Astrocyte (in vitro differentiated cells and primary cell): ENCODE measurements around the gene VSIG2. TPM values are rescaled to one million over a fixed set of nuclear protein-coding genes. Genes with fewer than 3 reads are reported as not detected.
A peak's percentile ranks its signal among the peaks of the same experiment; 100 is the strongest.

Source experiments
- DNase-seq: peaks from one replicate; pipeline ENCODE4 v3.0.0-alpha.2; 2010; ENCODE audit warnings: low read depth
- FAIRE-seq: peaks from 2 replicates; lab custom pipeline; 2011; peaks lifted over from hg19 to GRCh38; lab: Jason Lieb, UNC
- H2AFZ ChIP-seq: 2 replicates; pipeline ENCODE4 v1.6.0; 2012; ENCODE audit warnings: low read depth, low read length, inconsistent platforms
- H3K27ac ChIP-seq: 2 replicates; pipeline ENCODE4 v1.5.1; 2011; ENCODE audit warnings: low read depth, low read length, inconsistent platforms
- H3K27me3 ChIP-seq: 2 replicates; pipeline ENCODE4 v1.6.0; 2011; ENCODE audit warnings: low read length, inconsistent platforms; ENCODE audit not compliant: insufficient read depth
- H3K36me3 ChIP-seq: 2 replicates; pipeline ENCODE4 v1.5.1; 2011; ENCODE audit warnings: low read length, inconsistent platforms; ENCODE audit not compliant: insufficient read depth
- H3K4me1 ChIP-seq: 2 replicates; pipeline ENCODE4 v1.5.1; 2011; ENCODE audit warnings: low read length, inconsistent platforms; ENCODE audit not compliant: insufficient read depth
- H3K4me2 ChIP-seq: 2 replicates; pipeline ENCODE4 v1.6.0; 2012; ENCODE audit warnings: low read length, inconsistent platforms
- H3K4me3 ChIP-seq: 2 replicates; pipeline ENCODE4 v1.5.1; 2011; ENCODE audit warnings: low read depth, mild to moderate bottlenecking, low read length, inconsistent platforms; ENCODE audit not compliant: insufficient read depth
- H3K79me2 ChIP-seq: 2 replicates; pipeline ENCODE4 v1.6.0; 2012; ENCODE audit warnings: mild to moderate bottlenecking, low read length, inconsistent platforms; ENCODE audit not compliant: insufficient read depth
- H3K9ac ChIP-seq: 2 replicates; pipeline ENCODE4 v1.6.0; 2012; ENCODE audit warnings: mild to moderate bottlenecking, low read length, inconsistent platforms
- H3K9me3 ChIP-seq: 2 replicates; pipeline ENCODE4 v1.5.1; 2012; ENCODE audit warnings: low read depth, mild to moderate bottlenecking, low read length, inconsistent platforms; ENCODE audit not compliant: insufficient read depth
- H4K20me1 ChIP-seq: 2 replicates; pipeline ENCODE4 v1.6.0; 2012; ENCODE audit warnings: low read length, inconsistent platforms; ENCODE audit not compliant: insufficient read depth
- H3K27ac Mint-ChIP-seq: one replicate; pipeline ENCODE4 v1.8.0; 2021; ENCODE audit warnings: mild to moderate bottlenecking, mixed read lengths; ENCODE audit not compliant: unreplicated experiment
- H3K27me3 Mint-ChIP-seq: one replicate; pipeline ENCODE4 v1.8.0; 2021; ENCODE audit warnings: low read depth, mixed read lengths; ENCODE audit not compliant: unreplicated experiment
- H3K36me3 Mint-ChIP-seq: one replicate; pipeline ENCODE4 v1.8.0; 2021; ENCODE audit warnings: low read depth, mixed read lengths; ENCODE audit not compliant: unreplicated experiment
- H3K4me1 Mint-ChIP-seq: one replicate; pipeline ENCODE4 v1.8.0; 2021; ENCODE audit warnings: low read depth, mixed read lengths; ENCODE audit not compliant: unreplicated experiment
- H3K4me3 Mint-ChIP-seq: one replicate; pipeline ENCODE4 v1.8.0; 2021; ENCODE audit warnings: mild to moderate bottlenecking, moderate library complexity, mixed read lengths; ENCODE audit not compliant: unreplicated experiment
- H3K9me3 Mint-ChIP-seq: one replicate; pipeline ENCODE4 v1.8.0; 2021; ENCODE audit warnings: mild to moderate bottlenecking, mixed read lengths; ENCODE audit not compliant: unreplicated experiment
- EZH2 ChIP-seq: IDR thresholded peaks from 2 replicates; pipeline ENCODE4 v1.6.1; 2012; ENCODE audit warnings: mild to moderate bottlenecking, low read length, inconsistent platforms; ENCODE audit not compliant: insufficient read depth
- total RNA-seq: library from RNA; stranded (reverse); gene quantifications from 2 replicates; pipeline ENCODE4 v1.2.1, GENCODE V29; 2021
- TF ChIP-seq, protein P1 (sequence below): IDR thresholded peaks from 2 replicates; pipeline ENCODE4 v1.5.1; 2011; ENCODE audit warnings: low read depth, mild to moderate bottlenecking, inconsistent platforms, low read length, moderate library complexity; ENCODE audit not compliant: insufficient read depth

The VSIG2 gene
- total RNA-seq, 1 donor from 2014 or later = 0.18 TPM

DNA sequence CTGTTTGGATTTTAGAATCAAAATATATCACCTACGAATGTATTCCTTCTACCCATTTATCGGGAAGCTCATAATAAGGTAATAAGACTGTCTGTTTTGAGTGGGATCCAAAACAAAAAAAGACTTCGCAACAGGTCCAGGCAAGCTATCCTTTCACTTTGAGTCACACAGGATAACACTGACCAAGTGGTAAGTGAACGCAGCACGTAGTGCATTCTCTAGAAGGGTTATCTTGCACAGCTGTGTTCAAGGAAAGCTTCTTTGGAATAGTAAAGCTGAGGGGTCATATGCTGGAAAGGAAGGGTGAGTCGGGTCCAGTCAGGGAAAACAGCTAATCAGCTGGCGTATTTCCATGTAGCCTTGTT, 34.7 kb downstream of the VSIG2 start:
- peaks cover 26% of the 10 kb centered on the region for H3K4me1 Mint-ChIP-seq
- H3K4me3 ChIP-seq = peak overlapping the region; percentile 54
- no peak overlapping the region for H3K27ac ChIP-seq
- H3K4me3 Mint-ChIP-seq = peak overlapping the region; percentile 77
- H3K9ac ChIP-seq = peak overlapping the region; percentile 10
- DNase-seq = no peak
- no peaks in the 10 kb centered on the region for H4K20me1 ChIP-seq
- peaks cover 16% of the 10 kb centered on the region for H3K4me1 ChIP-seq
- peaks cover 2% of the 10 kb centered on the region for H3K36me3 Mint-ChIP-seq
- H3K27ac Mint-ChIP-seq = no peak overlapping the region
- no peak for FAIRE-seq
- peaks cover 3% of the 10 kb centered on the region for H3K9me3 Mint-ChIP-seq
- no peak overlapping the region for H2AFZ ChIP-seq
- peaks cover 20% of the 10 kb centered on the region for H3K27me3 ChIP-seq
- TF ChIP-seq, protein P1, sequence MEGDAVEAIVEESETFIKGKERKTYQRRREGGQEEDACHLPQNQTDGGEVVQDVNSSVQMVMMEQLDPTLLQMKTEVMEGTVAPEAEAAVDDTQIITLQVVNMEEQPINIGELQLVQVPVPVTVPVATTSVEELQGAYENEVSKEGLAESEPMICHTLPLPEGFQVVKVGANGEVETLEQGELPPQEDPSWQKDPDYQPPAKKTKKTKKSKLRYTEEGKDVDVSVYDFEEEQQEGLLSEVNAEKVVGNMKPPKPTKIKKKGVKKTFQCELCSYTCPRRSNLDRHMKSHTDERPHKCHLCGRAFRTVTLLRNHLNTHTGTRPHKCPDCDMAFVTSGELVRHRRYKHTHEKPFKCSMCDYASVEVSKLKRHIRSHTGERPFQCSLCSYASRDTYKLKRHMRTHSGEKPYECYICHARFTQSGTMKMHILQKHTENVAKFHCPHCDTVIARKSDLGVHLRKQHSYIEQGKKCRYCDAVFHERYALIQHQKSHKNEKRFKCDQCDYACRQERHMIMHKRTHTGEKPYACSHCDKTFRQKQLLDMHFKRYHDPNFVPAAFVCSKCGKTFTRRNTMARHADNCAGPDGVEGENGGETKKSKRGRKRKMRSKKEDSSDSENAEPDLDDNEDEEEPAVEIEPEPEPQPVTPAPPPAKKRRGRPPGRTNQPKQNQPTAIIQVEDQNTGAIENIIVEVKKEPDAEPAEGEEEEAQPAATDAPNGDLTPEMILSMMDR = no peak
- TF ChIP-seq EZH2 = no peak
- H3K4me2 ChIP-seq = peak overlapping the region; percentile 95
- H3K9me3 ChIP-seq = no peaks in the 10 kb centered on the region
- H3K27me3 Mint-ChIP-seq = peaks cover 49% of the 10 kb centered on the region
- no peaks in the 10 kb centered on the region for H3K79me2 ChIP-seq
- no peaks in the 10 kb centered on the region for H3K36me3 ChIP-seq

DNA sequence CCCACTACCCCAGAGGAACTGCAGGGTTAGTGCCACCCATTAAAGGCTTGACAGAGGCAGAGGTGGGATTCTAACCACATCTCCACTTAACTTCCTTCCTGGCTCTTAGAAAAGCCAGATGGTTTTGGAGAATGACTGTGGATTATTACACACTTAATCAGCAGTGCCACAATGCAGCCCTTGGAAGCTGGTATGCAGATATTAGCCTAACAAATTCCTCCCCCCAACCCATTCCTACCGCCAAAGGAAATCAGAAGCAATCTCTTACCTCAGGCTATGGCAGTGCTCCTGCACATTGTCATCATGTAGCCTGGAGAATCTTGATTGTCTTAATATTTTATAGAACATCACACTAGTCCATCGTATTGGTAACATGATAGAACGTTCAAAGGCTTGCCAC, 35.5 kb downstream of the VSIG2 start:
- Mint-ChIP-seq H3K27me3 (peaks cover 44% of the 10 kb centered on the region), H3K36me3 (peaks cover 2% of the 10 kb centered on the region), H3K9me3 (peaks cover 3% of the 10 kb centered on the region), H3K4me3 (no peak overlapping the region), H3K27ac (peak overlapping the region; percentile 26), H3K4me1 (peaks cover 23% of the 10 kb centered on the region)
- no peak for TF ChIP-seq EZH2
- TF ChIP-seq, protein P1 = no peak
- Histone ChIP-seq H3K9me3 (no peaks in the 10 kb centered on the region), H3K36me3 (no peaks in the 10 kb centered on the region), H3K4me3 (no peak overlapping the region), H3K27me3 (peaks cover 20% of the 10 kb centered on the region), H3K4me2 (peak overlapping the region; percentile 44), H3K4me1 (peaks cover 16% of the 10 kb centered on the region), H3K27ac (no peak overlapping the region), H4K20me1 (no peaks in the 10 kb centered on the region), H2AFZ (no peak overlapping the region), H3K9ac (no peak overlapping the region), H3K79me2 (no peaks in the 10 kb centered on the region)
- DNase-seq = peak; percentile 44
- no peak for FAIRE-seq

DNA sequence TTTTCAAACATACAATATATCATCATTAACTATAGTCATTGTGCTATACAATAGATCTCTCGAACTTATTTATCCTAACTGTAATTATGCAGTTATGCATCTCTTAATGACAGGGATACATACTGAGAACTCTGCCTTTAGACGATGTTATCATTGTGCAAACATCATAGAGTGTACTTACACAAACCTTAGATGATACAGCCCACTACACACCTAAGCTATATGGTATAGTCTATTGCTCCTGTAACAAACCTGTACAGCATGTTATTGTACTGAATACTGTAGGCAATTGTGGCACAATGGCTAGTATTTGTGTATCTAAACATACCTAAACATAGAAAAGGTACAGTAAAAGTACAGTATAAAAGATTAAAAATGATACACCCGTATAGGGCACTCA, 39.7 kb downstream of the VSIG2 start:
- Histone ChIP-seq H3K9me3 (no peaks in the 10 kb centered on the region), H3K4me1 (peaks cover 8% of the 10 kb centered on the region), H2AFZ (no peak overlapping the region), H3K4me3 (no peak overlapping the region), H3K9ac (no peak overlapping the region), H3K27ac (no peak overlapping the region), H4K20me1 (no peaks in the 10 kb centered on the region), H3K36me3 (no peaks in the 10 kb centered on the region), H3K4me2 (no peak overlapping the region), H3K27me3 (no peaks in the 10 kb centered on the region), H3K79me2 (no peaks in the 10 kb centered on the region)
- Mint-ChIP-seq H3K9me3 (peaks cover 4% of the 10 kb centered on the region), H3K27me3 (peaks cover 16% of the 10 kb centered on the region), H3K4me1 (peaks cover 7% of the 10 kb centered on the region), H3K4me3 (no peak overlapping the region), H3K27ac (no peak overlapping the region), H3K36me3 (no peaks in the 10 kb centered on the region)
- no peak for FAIRE-seq
- DNase-seq = no peak
- TF ChIP-seq, protein P1 = no peak
- no peak for TF ChIP-seq EZH2
